Heart left ventricle (tissue), 16 donors: ENCODE measurements around the gene EFNA5. TPM values are rescaled to one million over a fixed set of nuclear protein-coding genes. Genes with fewer than 3 reads are reported as not detected.

ENCODE experiments used
- ATAC-seq, 4 donors: fragments of 200-7000 bp; cut with Tn5 transposase; one replicate each; pipeline ENCODE4 v1.9.1; 2020 to 2022; ENCODE audit warnings: moderate library complexity in 4 of 4, mild to moderate bottlenecking in 3 of 4, moderate number of reproducible peaks in 1 of 4
- DNase-seq, 5 donors: peaks; one replicate each; pipeline ENCODE4 v3.0.0-alpha.2; 2020
- H3K27ac ChIP-seq, 12 donors: fragments of 200-600 bp; sonication (generic) in 4 of 12; one replicate each; pipeline versions ENCODE4 v1.5.0 to v1.8.0; 2016 to 2022; ENCODE audit warnings: mild to moderate bottlenecking in 2 of 12
- H3K27me3 ChIP-seq, 9 donors: fragments of 200-600 bp; sonication (generic) in 2 of 9; one replicate each; pipeline versions ENCODE4 v1.5.1 to v1.8.0; 2016 to 2022; ENCODE audit warnings: mild to moderate bottlenecking in 3 of 9
- H3K36me3 ChIP-seq, 9 donors: fragments of 200-600 bp; sonication (generic) in 2 of 9; one replicate each; pipeline versions ENCODE4 v1.5.0 to v1.8.0; 2018 to 2022; ENCODE audit warnings: mild to moderate bottlenecking in 2 of 9
- H3K4me1 ChIP-seq, 12 donors: fragments of 200-600 bp; sonication (generic) in 4 of 12; one replicate each; pipeline versions ENCODE4 v1.5.0 to v1.8.0; 2016 to 2022; ENCODE audit warnings: mild to moderate bottlenecking in 3 of 12
- H3K4me3 ChIP-seq, 12 donors: fragments of 200-600 bp; sonication (generic) in 4 of 12; one replicate each; pipeline versions ENCODE4 v1.5.0 to v1.8.0; 2017 to 2022; ENCODE audit warnings: mild to moderate bottlenecking in 9 of 12, moderate library complexity in 4 of 12
- H3K9me3 ChIP-seq, 12 donors: fragments of 200-600 bp; sonication (generic) in 4 of 12; one replicate each; pipeline versions ENCODE4 v1.5.0 to v1.8.0; 2016 to 2022; ENCODE audit warnings: mild to moderate bottlenecking in 1 of 12
- CTCF ChIP-seq, 12 donors: fragments of 200-600 bp; sonication (generic) in 4 of 12; IDR thresholded peaks; one replicate each; pipeline versions ENCODE4 v1.5.0 to v1.8.0; 2018 to 2022; ENCODE audit warnings: antibody characterized with exemption in 12 of 12, mild to moderate bottlenecking in 5 of 12
- POLR2A ChIP-seq, 2 donors: fragments of 450-650 bp; IDR thresholded peaks; one replicate each; pipeline ENCODE4 v1.6.1; 2017; ENCODE audit warnings: antibody characterized with exemption in 2 of 2, mild to moderate bottlenecking in 2 of 2, moderate library complexity in 2 of 2
- WGBS, 4 donors: extraction: QIAGEN DNeasy Blood & Tissue Kit in 2 of 4; methylation state at CpG; one replicate each; pipeline versions ENCODE4 v1.1.5 to v1.1.7; 2013 to 2018; 5-methylcytosine and 5-hydroxymethylcytosine counted together
- intact Hi-C, 10 donors: fragments of 100-400 bp; cut with DNase I; formaldehyde crosslinking; loops; one replicate each; pipeline versions ENCODE4 v1.11.1 to v1.14.2; 2022
- polyA plus RNA-seq, 2 donors: library from polyadenylated mRNA; stranded (reverse); fragments of 200-250 nt; gene quantifications; one replicate each; pipeline ENCODE4 v1.2.3, GENCODE V29; 2013
- total RNA-seq, 9 donors: library from RNA; depleted of rRNA in 2 of 9; stranded (reverse); fragments of >200 nt in 2 of 9; fragmentation: NEBNext Ultra II Directional in 3 of 9; extraction: Animal tissue kit (Norgen Biotek cat#: 25700) in 3 of 9; gene quantifications; one replicate each; pipeline versions ENCODE4 v1.1.0 to v1.2.4, GENCODE V29; 2016 to 2023
- donor health status: ischemic (EF 13 %, LVEDD 7.1; RV severe dilation, severe dysfunction).
- donor health status: healthy with polysubstance abuse.
- donor health status: DM: no; HTN: yes; CAD: no.
- donor health status: DM: no; HTN: no; CAD: no.
- donor health status: ischemic (EF 25% LVEDD 6.9; RV normal size, moderate dysfunction).
- donor health status: ischemic (EF 25% LVEDD 5.7; RV mildly dilated, moderate dysfunction).
- donor health status: healthy.
- donor health status: DM: yes; HTN: yes; CAD: no.
- donor health status: ischemic (EF 35%, LVEDD 5.7; RV mildly dilated, moderate dysfunction).
- donor health status: nonischemic (EF 11% LVEDD 7.7; RV severe dilation, severe dysfunction).
- donor health status: DM: yes; HTN: yes; CAD: no.
- donor health status: PGD.
- donor health status: ischemic (EF 29% LVEDD 5.4; RV normal size, mild dysfunction).
- donor health status: nonischemic (EF 23%, LVEDD 6.1; RV moderate dilation, normal function).

The EFNA5 gene
- total and polyA plus RNA-seq, 11 donors, result 6.1 to 58.4 (median 28.3) TPM

- peak overlapping the region; percentile 48 to 79 (median 64) for H3K4me3 ChIP-seq
- H3K4me1 ChIP-seq, result peaks cover 0 to 41% (median 10%) of the 10 kb centered on the region in 12 donors
- H3K27ac ChIP-seq, result peak overlapping the region; percentile 54 to 93 (median 87)
- no peaks in the 10 kb centered on the region for H3K9me3 ChIP-seq
- intact Hi-C loops, result loop anchor here in 9 of 10 donors (2.0 to 10.0 kb wide), 16 partner anchors 69 to 1407 kb away; no protein-coding TSS in a partner anchor
- TF ChIP-seq CTCF (IDR thresholded peaks at IDR 0.05), result no peak
- no peak for TF ChIP-seq POLR2A (IDR thresholded peaks at IDR 0.05)
- H3K27me3 ChIP-seq, result peaks cover 0 to 86% (median 19%) of the 10 kb centered on the region in 9 donors
- H3K36me3 ChIP-seq, result no peaks in the 10 kb centered on the region
- WGBS, 4 donors, result 0 to 1% (median 1%) methylated on average over 19 to 20 of the region's 20 CpGs
- peak in 1 of 4 donors; percentile 0 for ATAC-seq
- no peak for DNase-seq
Measured at GRCh38 chr5:107671742-107672210, 1.0 kb upstream of the EFNA5 start.

- H3K4me1 ChIP-seq, result peaks cover 0 to 41% (median 12%) of the 10 kb centered on the region in 12 donors
- peak overlapping the region; percentile 48 to 79 (median 64) for H3K4me3 ChIP-seq
- WGBS, 4 donors, result 0 to 1% (median 1%) methylated on average over 47 to 77 of the region's 77 CpGs
- DNase-seq (peak; percentile 23 to 62 (median 37)), ATAC-seq (peak in 2 of 4 donors; percentile 6)
- intact Hi-C loops, result loop anchor here in 9 of 10 donors (5.0 to 10.0 kb wide), 14 partner anchors 68 to 1406 kb away; no protein-coding TSS in a partner anchor
- peak overlapping the region; percentile 54 to 93 (median 87) for H3K27ac ChIP-seq
- no peaks in the 10 kb centered on the region for H3K36me3 ChIP-seq
- peaks cover 0 to 79% (median 19%) of the 10 kb centered on the region in 9 donors for H3K27me3 ChIP-seq
- H3K9me3 ChIP-seq, result no peaks in the 10 kb centered on the region
- no peak for TF ChIP-seq POLR2A (IDR thresholded peaks at IDR 0.05)
- TF ChIP-seq CTCF (IDR thresholded peaks at IDR 0.05), result peak in 1 of 12 donors; percentile 12
Measured at GRCh38 chr5:107670087-107670931, 428 bp downstream of the EFNA5 start.

GRCh38 chr5:107669096-107670031, 1.4 kb downstream of the EFNA5 start:
- no peak for TF ChIP-seq CTCF (IDR thresholded peaks at IDR 0.05)
- TF ChIP-seq POLR2A (IDR thresholded peaks at IDR 0.05), result no peak
- peak overlapping the region; percentile 48 to 79 (median 64) for H3K4me3 ChIP-seq
- no peaks in the 10 kb centered on the region for H3K36me3 ChIP-seq
- ATAC-seq, result peak in 3 of 4 donors; percentile 39 to 55 (median 49)
- DNase-seq, result peak; percentile 27 to 76 (median 53)
- no peaks in the 10 kb centered on the region for H3K9me3 ChIP-seq
- peak overlapping the region; percentile 67 to 93 (median 87) for H3K27ac ChIP-seq
- H3K4me1 ChIP-seq, result peaks cover 0 to 41% (median 12%) of the 10 kb centered on the region in 12 donors
- intact Hi-C loops, result loop anchor here in 9 of 10 donors (5.0 to 10.0 kb wide), 14 partner anchors 67 to 1405 kb away; no protein-coding TSS in a partner anchor
- H3K27me3 ChIP-seq, result peaks cover 0 to 75% (median 19%) of the 10 kb centered on the region in 9 donors
- WGBS, 4 donors, result 3 to 6% (median 5%) methylated on average over 52 to 60 of the region's 60 CpGs
